Stimulated activated CD8-positive, alpha-beta memory T cell treated with anti-CD3 and anti-CD28 coated beads, Interleukin-15, amount 100 ng/mL, for 4 hours (primary cell): Measurements from ENCODE around the gene TMEM258.

Experiments used
- DNase-seq, 2 donors: peaks; one replicate each; pipeline ENCODE4 v3.0.0-alpha.2; 2020; ENCODE audit warnings: low read depth in 2 of 2

TMEM258 gene

DNA sequence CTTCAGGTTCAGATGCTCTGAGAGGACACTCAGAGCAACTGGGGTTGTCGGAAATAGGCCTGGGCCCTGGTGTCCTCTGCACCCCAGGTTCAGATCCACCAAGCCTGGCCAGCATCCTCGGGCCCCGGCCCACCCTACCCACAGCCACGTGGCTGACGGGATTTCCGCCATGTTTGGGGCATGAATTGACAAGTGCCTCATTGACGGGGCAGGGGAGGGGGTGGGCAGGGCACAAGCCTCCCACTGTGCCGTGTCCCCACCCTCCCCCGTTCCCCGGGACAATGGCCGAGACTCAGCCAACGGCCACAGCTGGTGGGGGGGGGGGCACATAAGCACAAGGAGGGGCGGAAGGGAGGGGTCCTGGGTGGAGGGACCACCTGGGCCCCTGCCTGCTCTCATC, 31.5 kb downstream of the TMEM258 start:
- no peak for DNase-seq

DNA sequence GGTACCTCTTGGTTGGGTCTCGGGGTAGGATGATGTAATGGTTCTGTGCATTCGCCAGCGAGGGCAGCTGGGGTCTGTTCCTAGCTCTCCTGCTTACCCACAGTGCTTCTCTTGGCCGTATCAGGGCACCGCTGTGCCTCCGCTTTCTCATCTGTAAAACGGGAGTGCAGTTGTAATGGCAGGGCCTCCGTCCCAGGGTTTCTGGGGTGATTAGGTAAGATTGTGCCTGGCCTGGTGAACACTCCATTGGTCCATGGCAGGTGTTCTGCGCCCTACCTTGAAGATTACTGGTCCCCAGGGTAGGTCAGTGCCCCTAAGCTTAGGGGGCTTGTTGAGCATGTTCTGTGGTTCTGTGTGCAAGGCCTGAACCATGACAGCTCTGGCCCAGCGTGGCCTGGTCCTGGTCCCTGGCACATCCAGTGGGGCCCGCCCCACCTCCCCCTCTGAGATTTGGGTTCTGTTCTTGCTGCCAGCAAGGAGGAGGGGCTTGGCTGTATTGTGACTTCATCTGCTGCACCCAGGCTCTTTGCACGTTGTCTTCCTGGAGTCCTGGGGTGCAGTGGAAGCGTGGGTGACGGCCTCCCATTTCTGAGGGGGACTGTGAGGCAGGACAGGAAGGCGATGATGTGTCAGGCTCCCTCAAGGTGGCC, 35.1 kb downstream of the TMEM258 start:
- DNase-seq: no peak

DNA sequence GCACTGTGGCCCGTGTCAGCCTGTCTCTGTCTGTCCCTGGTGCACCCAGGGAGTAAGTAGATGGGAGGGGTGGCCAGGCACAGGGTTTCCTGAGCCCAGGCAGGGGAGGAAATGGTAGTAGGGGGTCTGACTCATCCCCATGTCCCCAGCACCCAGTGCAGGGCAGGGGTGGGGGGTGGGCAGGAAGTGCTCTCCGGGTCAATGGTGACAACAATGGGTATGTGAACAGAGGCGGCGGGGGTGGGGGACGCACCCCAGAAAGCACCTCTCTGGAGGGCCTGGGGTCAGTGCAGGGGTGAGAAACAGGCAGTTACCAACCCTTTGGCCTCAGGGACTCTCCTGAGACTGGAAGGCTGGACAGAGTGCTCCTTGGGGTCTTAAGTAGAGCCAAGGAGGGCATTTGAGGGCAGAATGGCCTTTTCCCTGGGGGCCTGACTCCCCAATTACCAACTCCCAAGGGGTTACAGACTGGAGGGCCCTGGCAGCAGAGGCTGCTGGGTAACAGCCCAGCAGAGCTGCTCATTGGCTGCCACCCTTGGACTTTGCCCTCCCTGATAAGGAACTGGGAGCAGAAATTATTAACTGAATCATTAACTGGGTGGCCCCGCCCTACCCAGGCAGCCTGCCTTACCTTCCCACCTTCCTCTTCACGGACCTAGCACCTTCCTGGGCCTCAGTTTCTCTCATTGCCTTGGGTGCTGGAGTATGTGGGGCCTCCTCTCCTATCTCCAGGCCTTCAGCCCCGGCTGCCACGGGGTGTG, 35.8 kb downstream of the TMEM258 start:
- peak in 1 of 2 donors; percentile 12 for DNase-seq

DNA sequence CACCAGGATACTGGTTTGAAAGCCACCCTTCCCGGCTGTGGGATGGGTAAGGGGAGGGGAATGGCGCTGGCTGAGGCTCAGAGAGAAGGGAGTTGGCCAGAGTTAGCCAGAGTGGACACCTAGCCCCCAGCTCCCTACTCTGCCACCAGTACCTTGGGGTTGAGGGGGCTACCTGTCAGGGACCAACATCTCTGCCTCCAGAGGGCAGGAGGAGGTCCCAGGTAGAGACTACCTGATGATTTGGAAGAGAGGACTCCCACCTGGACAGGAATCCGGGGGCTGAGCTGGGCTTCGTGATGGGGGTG, 36.3 kb downstream of the TMEM258 start:
- no peak for DNase-seq

DNA sequence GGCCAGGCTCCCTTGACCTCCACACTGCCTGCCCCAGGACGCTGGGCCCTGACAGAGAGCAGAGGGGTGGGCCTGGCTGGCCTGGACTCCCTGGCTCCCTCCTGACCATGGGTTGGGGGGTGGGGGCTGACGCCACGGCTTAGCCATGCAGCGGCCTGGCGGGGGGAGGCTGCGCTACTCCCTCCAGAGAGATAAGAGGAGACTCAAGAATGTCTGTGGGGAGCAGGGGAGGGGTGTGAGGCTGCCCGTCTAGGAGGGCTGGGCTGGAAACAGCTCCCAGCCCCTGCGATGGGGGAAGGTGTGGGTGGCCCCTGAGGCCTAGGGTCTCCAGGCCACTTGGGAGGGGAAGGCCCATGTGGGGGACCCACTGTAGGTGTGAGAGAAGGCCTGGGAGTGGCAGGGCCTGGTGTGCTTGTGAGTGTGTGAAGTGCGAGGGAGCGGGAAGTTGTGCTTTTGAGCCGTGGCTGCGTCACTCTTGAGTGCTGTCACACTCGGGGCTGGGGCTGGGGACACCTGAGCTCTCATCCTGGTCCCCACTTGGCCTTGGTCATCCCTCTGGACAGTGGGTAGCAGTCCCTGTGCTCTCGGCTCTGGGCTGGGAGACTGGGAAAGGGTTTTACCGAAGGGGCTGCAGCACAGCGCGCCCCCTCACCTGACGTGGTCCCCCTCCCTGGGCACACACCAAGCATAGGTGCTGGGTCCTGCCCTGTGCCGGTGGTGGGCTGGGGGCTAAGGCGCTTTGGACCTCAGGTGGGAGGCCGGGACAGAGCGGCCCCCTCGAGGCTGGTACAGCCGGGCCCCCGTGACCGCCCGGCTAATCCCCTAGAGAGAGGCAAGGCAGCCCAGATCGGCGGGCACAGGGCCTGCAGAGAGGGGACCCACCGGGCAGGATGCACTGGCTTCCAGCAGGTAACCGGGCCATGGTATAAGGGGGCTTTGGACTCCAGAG, 37.6 kb downstream of the TMEM258 start:
- DNase-seq: no peak

DNA sequence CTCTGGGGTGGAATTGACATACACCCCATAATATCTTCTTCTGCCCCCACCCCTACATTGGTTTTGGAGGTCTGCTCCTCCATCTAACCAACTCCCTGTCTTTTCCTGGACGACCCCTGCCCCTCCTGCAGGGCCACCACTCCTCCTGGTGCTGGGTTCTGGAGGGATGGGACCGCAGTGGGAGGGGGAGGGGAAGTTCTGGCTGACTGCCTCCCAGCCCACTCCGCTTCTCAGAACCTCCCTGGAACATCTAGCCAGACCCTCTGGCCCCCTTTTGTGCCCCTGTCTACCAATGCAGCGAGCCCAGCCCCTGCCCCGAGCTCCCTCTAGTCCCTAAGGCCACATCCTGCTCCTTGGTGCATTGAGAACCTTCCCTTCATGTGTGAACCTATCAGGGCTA, 38.7 kb downstream of the TMEM258 start:
- DNase-seq: no peak

DNA sequence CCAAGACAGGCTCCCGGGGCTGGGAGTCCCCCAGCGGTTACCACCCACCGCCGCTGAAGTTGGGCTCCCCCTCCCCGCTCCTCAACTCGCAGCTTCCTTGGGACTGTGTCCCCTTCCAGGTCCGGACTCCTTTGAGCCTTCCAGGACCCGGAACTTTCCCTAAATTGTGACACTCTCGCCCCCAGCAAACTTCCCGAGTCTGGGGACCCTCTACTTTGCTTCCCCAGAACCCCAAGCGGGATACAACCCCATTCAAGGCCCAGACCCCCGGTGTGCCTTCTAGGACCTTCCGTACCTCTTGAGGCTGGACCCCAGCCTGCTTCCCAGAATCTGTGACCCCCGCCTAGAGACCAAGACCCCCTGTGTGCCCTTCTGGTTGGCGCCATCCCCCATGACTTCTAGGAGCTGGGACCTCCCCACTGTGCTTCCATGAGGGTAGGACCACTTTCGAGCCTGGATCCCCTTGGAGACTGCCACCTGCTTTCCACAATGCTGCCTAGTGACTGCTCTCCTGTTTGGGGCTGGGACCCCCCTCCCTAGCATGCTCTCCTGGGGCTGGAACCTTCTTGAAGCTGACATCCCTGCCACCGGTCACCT, 39.4 kb downstream of the TMEM258 start:
- no peak for DNase-seq

DNA sequence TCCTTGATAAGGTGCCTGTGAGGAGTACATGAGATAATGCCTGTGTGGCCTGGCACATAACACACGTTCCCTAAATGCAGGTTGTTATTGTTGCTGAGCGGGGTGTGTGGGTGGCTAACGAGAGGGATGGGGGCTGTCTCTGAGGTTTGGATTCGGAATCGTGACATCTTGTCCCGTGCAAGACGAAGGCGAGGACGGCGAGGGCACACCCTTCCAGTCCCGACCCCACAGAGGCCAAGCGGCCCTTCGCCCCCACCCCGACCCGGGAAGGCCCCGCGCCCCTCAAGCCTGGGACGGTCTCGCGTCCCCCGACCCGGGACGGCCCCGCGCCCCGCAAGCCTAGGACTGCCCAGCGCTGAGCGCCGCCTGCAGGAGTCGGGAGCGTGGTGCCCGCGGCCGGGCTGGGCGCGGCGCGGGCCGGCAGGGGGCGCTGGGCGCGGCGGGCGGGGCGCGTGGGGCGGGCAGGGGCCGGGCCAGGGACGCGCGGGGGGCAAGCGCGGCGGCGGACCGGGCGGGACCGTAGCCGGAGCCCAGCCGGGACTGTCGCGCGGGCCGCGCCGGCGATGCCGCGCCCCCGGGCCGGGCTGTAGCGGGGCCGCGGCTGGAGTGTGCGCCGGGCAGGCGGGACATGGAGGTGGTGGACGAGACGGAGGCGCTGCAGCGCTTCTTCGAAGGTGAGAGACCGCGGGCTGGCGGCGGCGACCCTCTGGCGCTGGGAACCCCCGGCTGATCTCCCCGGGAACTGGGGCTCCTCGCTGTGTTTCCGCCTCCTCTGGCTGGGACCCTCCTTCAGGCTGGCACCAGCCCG, 40.1 kb downstream of the TMEM258 start, which contains the start of gene MYRF:
MYRF (plus strand) TSS at position 520 of the 808 bp plus-strand sequence; CDS start at position 629, 109 bp downstream.
- DNase-seq: peak in 1 of 2 donors; percentile 29

DNA sequence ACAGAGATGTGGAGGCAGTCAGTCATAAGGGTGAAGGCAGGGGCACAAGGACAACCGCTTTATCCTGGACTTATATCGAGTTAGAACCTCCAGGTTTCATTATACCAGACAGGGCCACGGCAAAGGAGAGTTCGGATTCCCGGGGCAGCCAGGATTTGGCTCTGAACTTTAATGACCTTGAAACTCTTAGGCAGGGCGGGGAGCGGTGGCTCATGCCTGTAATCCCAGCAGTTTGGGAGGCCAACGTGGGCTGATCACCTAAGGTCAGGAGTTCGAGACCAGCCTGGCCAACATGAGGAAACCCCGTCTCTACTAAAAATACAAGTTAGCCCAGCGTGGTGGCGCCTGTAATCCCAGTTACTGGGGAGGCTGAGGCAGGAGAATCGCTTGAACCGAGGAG, 41.0 kb downstream of the TMEM258 start:
- DNase-seq: no peak

DNA sequence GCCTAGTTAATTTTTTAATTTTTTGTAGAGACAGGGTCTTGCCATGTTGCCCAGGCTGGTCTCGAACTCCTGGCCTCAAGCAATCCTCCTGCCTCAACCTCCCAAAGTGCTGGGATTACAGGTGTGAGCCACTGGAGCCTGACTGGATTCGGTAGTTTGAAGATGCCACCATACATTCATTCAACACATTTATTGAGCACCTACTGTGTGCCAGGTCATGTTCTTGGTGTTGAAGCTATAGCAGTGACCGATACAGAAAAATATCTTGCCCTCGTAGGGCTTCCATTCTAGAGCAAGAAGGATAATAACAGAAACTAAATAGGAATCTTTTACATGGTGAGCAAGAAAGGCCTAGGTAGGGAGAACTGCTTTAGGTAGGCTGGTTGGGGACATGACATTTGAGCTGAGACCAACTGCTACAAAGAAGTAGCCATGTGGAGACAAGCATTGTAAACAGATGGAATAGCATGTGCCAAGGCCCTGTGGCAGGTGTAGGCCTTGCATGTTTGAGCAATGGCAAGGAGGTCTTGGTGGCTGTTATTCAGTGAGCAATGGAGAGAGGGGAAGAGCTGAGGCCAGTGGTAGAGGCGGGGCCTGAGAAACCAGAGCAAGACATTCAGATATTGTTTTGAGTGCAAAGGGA, 41.6 kb downstream of the TMEM258 start:
- no peak for DNase-seq

DNA sequence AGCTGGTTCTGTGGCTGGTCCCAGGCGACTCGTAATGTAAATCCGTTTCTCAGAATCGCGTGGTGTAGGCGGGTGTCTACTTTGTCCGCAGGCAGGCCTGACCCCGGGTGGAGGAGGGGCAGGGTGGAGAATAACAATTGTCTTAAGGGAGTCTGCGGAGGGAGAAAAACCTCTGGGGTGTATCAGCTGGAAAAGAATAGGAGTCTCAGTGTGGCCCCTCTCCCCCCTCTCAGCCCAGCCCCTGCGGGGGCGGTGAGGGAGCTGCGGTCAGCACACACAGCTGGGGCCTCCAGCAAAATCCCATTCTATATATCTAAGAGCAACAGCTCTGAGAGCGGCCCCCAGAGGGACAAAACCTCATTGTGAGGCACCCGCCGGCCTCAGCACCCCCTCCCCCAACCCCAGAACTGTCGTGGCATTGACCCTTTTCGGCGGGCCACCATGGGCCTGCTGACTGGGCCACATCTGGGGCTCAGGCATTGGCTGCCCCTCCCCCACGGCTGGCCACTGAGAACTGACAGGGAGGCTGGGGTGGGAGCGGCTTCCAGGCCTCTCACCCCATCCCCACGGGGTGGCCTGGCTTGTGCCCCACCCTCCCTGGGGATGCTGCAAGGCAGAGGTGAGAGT, 42.7 kb downstream of the TMEM258 start:
- no peak for DNase-seq

DNA sequence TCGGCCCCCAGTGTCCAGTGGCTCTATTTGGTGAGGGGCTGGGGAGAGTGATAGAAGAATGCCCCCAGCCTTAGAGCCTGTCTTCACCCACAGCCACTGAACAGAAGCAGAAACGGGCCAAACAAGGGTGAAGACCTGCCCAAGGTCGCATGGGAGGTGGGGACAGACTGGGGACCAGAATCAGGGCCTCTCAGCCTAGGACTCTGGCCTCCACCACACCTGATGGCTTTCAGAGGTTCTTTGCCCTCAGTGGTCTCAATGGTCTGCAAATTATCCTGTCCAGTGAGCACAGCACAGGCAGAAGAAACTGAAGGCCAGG, 44.5 kb downstream of the TMEM258 start:
- DNase-seq: no peak

DNA sequence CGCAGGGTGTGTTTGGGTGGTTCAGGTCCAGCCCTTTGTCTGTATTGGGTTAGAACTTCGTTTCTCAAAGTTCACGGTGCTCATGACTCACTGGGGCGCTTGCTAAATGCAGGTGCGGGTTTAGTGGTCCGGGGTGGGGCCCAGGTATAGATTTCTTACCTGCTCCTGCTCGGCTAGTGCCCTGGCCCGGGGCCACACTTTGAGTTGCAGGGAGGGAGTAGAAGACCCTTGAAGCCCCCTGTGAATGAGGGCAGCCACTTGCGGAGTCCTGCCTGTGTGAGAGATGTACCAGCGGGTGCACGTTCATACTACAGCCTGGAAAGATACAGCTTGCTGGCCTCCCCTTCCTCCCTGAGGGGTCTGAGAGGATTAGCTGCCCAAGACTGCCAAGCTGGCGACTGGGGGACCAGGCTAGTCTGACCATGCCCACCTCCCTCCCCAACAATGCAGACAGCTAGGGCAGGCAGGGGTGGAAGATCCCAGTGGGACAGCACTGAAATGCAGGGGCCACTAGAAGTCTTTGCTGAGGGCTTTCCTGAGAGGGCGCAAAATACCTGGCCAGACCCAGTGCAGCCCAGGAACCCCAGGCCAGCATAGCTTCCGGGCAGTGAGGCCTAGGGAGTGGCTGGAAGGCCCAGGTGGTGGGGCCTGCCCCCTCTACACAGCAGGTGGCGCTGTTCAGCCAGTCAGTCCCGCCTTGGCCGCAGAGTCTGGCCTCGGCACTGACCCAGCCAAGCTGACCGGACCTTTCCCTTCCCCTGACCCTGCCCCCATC, 45.0 kb downstream of the TMEM258 start:
- DNase-seq: no peak

DNA sequence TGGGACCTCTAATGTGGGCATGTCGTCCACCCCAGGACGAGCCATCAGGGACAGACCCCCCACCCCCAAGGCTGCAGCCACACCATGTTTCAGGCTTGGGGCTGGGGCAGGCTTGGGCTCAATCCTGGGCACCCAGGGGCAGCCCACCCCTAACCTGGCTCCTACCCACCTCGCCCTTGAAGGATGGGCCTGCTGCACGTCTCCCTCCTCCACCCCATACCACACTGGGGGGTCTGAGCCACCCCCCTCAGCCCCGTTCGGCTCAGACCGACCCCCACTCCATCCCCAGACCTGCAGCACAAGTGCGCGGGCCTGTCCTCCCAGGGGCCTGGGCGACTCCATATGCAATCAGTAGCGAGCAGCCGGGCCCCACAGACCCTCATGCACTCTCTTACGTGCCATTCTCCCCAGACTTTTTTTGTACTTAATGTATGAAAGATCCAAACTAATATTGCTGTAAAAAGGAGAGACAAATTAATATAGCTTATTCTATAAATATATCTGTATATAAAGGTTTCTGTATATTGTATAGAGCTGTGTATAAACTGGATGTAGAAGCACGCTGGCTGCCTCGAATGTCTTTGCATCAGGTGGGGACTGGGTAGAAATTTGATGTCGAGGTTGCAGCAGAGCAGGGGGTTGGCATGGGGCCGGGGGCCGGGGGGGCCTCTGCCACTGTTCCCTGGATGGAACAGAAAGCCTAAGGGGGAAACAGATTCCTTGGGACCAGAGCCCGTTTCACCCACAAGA, 45.8 kb downstream of the TMEM258 start:
- DNase-seq: no peak

DNA sequence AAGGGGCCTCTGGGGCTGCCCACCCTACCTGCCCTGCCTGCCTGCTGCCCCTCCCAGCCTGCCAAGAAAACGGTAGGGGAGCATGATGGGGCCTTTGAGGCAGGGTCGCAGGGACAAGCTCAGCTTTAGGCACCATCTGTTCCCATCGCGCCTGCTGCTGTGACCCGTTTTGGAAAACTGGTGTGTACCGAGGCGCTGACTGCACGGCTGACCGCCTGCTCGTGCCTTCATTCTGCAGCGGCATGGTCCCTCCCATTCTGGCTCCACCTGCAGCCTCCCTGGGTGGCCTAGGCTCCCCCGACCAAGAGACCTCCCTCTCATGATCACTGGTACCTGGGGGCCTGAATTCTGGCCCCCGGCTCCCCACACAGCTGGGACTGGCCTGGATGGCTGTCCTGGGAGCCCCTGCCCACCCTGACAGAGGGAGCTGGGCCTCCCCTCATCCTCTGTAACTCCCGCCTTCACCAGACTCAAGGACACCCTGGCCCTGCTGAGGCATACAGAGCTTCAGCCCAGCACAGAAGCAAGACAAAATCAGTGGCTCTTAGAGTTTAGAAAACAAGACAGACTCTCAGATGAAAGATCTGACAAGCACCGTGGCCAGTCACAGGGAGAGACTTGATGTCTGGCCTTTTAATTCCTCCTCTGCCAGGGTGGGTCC, 46.5 kb downstream of the TMEM258 start:
- DNase-seq: no peak

DNA sequence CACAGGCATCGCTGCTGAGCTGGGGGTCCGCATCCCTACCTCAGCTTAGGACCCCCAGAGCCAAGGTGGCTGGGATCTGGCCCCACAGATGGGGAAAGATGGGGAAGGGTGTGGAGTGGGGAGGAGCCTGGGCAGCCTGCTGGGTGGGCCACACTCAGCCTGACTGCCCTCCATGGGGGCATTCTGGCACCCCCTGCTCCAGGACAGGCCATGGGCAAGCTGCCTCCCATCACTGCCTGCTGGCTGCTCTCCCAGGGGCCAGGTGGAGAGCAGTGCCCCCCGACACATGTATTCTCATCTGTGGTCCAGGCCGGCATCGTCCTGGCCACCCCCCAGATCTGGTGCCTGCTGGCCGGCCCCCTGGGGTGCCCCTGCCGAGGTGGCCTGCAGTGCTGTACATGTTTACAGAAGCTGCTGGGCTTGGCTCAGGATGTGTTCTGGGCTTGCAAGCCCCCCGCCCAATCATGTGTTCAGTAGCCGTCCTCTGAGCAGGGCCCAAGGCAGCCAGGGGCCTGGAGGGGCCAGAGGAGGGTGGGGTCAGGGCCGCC, 47.7 kb downstream of the TMEM258 start:
- DNase-seq: no peak

DNA sequence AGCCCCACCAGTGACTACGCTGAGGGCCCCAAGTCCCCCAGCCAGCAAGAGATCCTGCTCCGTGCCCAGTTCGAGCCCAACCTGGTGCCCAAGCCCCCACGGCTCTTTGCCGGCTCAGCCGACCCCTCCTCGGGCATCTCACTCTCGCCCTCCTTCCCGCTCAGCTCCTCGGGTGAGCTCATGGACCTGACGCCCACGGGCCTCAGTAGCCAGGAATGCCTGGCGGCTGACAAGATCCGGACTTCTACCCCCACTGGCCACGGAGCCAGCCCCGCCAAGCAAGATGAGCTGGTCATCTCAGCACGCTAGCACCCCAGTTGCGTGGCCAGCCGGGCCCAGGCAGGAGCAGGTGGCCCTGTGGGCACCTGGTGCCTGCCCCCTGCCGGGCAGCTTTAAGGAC, 48.2 kb downstream of the TMEM258 start:
- no peak for DNase-seq

DNA sequence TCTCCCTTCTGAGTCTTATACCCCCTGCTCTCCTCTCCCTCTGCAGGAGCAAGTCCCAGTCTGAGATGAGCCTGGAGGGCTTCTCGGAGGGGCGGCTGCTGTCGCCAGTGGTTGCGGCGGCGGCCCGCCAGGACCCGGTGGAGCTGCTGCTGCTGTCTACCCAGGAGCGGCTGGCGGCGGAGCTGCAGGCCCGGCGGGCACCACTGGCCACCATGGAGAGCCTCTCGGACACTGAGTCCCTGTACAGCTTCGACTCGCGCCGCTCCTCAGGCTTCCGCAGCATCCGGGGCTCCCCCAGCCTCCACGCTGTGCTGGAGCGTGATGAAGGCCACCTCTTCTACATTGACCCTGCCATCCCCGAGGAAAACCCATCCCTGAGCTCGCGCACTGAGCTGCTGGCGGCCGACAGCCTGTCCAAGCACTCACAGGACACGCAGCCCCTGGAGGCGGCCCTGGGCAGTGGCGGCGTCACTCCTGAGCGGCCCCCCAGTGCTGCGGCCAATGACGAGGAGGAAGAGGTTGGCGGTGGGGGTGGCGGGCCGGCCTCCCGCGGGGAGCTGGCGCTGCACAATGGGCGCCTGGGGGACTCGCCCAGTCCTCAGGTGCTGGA, 48.8 kb downstream of the TMEM258 start:
- no peak for DNase-seq
